ENCODE measurements around the gene PTPRM.

Gene PTPRM

DNA sequence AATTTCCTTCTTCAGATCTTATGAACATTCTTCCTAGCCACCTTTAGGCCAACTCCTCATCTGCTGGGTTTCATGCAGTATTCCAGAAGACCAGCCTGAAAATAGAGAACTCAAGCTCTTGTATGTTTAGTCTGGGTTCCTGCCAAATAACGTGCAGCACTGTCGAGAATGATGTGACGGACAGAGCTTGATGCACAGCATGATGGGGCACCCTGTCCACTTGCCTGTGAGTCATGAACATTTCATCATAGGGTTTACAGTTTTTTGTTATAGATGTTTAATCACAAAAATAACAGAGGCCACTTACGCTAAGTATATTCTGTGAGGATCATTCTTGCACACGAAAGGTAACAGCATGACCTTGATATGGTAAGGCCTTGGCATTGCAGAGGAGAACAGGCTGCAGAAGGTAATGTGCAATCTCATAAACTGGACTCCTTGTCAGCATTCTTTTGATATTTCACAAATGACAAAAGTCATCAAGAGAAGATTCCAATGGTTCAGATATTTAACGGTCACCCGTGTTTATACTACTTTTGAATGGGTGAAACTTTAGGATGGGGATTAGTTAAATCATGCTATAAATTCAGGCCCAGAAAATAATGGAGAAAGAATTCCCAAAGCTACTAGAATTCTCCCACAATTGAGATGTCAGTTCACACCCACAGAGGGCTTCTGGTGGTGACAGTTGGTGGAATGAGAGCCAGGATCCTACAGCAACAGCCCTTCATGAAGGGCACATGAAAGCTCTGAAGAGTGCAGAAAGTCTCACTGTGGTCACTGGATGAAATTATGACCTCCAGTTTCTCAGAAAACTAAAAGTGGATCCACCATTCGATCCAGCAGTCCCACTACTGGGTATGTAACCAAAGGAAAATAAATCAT is 646.0 kb downstream of the PTPRM start:
- DNase-seq, result no peak

DNA sequence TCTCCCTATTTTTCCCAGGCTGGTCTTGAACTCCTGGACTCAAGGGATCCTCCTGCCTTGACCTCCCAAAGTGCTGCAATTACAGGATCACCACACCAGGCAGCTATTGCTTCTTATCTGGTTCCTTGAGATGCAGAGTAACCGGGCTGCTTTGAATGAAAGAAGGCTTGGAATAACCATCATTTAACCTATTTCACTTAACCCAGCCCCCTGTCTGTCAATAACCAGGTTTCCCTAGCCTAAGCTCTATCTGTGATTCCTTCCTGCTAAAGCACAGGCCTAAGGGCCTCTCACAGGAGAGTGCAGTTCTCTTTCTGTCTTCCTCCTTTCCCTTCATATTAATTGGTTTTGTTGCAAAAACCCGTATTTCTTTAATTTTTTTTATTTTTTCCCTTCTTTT is 648.6 kb downstream of the PTPRM start:
- no peak for DNase-seq

DNA sequence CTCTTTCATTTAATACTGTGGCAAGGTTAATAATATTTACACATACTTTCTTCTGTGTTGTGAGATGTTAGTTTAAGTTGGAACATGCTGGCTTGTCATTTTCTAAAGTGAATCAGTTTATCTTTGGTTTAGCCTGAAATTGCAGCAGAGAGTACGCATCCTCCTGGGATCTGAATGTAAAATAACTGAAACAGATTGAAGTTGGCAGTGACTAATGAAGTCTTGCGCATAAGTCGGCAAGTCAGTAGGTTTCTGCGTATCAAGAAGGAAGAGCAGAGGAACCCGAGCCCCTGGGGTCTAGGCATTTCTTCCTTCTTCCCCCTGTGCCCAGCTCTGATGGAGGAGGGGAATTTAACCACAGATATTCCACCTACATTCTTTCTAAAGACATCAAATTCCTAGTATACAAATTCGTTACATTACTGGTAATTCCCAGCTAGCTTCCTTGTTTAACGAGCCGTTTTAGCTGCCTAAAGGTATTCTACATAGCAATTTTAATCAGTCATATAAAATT is 650.0 kb downstream of the PTPRM start:
- DNase-seq, result no peak

DNA sequence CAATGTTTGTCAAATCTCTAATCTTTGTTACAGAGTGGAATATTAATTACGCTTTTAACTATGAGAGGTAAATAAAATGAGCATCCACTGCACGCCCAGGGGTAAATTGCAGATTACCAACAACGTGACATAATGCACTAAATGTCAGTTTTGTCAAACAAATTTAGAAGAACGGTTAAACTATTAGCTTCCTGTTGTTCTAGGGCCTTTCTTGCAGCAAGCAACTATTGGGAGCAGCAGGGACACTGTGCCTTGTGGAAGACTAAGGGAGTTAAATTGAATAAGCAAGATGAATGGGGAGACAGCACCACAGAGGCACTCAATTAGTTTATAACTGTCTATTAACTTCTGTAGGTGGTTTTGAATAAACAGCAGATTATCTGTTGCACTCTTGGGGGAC is 651.1 kb downstream of the PTPRM start:
- DNase-seq, result no peak

DNA sequence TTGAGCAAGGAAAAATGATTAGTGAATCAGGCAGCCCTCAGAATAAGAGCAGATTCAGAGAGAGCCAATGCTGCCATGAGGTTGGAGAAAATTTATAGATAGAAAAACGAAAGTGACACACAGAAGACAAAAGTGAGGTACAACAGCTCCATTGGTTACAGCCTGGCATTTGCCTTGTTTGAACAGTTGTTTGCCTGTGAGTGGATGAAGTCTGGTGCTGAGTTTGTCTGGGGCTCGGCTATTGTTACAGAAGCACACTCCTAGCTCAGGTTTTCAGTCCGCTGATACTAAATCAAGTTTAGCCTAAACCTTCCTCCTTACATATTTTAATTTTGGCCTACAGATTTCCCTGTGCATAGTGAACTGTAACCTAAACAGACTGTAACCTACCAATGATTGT is 654.3 kb downstream of the PTPRM start:
- no peak for DNase-seq

DNA sequence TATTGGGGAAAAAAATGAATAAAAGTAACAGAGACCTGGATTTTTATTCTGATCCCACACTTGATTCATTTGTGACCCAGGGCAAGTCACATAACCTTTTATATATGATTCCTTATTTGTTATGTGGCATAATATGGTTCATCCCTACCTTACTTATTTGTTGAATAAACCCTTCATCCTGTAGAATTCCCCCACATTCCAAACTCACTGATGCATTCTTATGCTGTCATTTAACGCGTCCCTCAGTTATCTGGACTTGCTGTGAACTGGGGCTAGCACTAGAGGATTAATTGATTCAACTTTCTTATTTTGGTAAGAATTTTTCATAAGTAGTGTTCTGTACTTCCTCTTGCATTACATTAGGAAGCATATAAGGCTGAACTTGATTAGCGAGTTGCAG is 657.5 kb downstream of the PTPRM start:
- DNase-seq, result no peak

DNA sequence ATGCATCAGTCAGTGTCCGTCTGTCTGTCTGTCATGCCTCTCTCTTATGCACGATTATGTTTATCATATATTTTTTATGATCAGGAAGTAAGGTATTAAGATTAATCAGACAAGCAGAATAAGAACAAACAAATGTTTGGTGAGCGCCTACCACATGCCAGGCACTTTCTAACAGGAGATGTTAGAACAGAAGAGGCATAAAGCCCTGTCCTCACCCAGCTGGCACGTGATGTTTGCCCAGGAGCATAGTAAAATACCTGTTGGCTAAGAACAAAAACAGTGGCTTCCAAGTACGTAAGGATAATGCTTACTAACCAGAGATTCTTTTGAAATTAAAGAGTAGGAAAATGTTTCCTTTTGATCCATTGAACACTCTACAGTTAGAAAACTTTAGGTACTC is 661.9 kb downstream of the PTPRM start:
- DNase-seq, result no peak

DNA sequence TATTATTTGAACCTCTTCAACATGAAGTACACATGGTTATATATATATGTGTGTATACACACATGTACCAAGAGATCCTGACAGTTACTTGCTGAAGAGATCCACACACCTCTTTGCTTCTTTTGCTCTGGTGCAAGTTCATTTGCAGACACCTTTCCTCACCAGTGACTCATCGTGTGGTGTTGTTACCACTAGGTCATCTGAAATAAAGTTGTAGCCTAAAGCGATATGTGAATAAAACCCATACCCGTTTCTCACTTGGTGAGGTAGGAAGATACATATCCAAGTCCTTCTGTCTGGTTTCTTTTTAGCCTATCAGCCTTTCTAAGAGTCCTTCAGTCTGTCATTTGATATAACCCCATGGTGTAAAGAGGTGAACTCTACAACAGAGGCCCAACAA is 662.7 kb downstream of the PTPRM start:
- DNase-seq, result no peak

DNA sequence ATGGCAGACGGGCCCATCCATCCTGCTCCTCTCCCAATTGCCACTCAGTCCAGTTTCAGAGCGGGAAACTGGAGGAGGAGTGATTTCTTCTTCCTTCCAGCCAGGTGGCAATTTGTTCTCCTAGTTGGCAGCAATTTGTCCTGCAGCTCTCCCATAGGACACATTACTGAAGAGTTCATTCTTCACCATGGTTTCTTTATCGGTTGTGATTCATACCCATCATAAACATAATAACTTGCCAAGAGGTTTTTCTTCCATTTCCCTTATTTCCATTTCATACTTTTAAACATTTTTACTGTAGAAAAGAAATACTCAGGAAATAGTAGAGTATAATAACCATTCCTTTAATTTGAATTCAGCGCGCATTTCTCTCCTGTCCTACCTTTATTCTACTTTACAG is 664.2 kb downstream of the PTPRM start:
- DNase-seq, result no peak

DNA sequence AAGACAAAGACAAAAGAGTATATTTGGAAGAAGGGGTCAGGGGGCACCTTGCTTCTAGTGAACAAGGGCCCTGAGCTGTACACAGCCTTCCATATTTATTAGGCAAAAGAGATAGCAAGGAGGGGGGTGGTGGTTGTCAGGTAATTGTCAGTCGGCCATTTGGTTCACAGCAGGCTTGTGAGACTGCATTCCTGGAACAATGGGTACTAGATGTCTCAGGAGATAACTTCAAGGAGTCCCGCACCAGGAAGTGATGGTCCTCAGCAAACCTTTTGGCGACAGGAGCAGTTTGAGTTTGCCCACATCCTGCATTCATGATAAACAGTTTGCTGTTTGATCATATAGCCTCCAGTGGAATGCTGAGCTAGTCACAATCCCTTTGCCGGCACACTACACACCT is 665.7 kb downstream of the PTPRM start:
- DNase-seq, result no peak

DNA sequence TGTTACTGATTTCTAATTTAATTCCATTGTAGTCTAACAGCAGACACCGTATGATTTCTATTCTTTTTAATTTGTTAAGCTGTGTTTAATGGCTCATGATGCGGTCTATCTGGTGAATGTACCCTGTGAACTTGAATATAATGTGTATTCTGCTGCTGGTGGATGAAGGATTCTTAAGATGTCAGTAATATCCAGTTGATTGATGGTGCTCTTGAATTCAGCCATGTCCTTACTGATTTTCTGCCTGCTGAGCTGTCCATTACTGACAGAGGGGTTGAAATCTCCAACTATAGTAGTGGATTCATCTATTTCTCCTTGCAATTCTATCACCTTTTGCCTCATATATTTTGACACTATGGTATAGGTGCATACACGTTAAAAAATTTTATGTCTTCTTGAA is 668.8 kb downstream of the PTPRM start:
- DNase-seq, result no peak

DNA sequence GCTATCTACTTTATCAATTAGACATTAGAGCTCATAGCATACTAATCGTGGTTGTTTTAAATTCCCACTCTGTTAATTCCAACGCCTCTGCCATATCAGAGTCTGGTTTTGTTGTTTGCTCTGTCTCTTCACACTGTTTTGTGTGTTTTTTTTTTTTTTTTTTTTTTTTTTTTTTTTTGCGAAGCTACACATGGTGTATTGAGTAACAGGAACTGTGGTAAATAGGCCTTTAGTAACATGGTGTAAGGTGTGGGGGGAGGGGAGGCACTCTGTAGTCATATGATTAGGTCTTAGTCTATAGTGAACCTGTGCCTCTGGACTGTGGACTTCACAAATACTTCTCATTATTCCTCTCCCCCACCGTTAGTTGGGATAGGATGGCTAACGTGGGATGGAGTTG is 671.4 kb downstream of the PTPRM start:
- DNase-seq, result no peak

DNA sequence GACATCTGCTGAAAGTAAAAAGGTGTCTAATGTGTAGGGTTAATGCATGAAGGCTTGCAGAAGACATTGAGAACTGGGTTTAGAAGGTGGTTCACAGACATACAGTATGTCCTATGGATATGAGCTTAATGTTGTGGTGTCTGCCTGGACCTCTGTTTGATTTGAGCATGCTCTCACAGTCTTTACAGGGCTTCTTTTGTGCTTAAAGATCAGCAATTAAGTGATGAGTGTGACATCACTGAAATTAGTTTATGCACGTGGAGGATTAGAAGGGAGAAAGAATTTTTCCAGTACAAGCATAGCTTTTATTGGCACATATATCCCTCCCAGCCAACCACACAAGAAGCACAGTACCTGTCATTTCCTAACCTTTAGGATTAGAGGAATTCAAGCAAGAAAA is 674.6 kb downstream of the PTPRM start:
- no peak for DNase-seq

DNA sequence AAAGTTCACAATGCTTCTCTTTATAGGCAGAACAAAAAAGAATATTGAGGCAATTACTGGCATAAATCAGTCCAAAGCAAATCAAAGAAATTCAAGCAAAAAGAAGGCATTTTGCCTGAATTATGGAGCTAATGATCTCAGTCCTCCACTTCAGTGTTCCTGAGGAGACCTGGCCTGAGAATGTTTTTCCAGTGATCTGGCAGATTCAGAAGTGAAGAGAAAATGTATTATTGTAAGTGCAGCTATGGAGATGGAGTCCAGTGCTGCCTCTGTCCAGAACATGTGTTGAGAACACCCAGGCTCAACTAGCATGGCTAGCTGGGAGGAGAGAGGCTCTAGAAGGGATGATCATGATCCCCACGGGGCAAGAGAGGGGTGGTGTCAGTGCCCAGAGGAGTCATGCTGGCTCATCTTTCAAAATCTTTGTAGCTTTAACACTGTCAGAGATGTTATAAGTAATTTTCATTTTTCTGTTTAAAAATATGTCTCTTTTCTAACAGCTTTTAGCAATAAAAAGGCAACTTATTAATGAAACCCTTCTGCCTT is 675.1 kb downstream of the PTPRM start:
- no peak for DNase-seq

DNA sequence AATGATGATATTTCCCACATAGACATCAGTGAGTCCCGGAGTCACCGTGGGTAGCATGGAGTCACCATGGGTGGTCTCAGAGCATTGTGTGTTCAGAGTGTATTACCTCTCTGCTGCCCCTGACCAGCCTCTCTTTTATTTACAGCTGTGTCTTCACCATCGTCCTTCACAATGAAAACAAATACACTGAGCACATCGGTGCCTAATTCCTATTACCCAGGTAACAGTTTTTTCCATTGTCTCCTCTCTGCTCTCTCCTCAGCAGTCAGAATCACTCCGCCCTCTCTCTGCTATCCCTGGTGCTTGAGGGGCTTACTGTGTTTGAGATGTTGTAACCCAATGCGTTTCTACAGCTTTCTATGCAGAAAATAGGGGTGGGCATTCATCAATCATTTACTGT is 680.6 kb downstream of the PTPRM start:
- no peak for DNase-seq

DNA sequence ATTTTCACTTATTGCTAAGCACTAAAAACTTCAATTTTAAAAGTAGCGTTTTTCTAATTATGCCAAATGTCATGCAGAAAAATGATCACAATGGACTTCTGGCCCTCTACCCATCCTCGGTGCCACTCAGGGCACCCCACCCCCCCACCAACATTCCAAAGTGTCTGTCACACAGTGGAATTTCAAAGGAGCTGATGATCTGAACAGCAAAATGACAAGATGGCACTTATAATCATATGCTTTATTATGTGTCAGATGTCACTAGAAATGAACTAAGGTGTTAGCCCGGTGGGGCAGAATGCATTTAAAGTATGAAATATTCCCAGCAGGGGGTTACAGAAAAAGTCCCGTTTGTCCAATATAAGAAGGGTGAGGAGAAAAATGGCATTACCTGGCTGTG is 681.5 kb downstream of the PTPRM start:
- no peak for DNase-seq

DNA sequence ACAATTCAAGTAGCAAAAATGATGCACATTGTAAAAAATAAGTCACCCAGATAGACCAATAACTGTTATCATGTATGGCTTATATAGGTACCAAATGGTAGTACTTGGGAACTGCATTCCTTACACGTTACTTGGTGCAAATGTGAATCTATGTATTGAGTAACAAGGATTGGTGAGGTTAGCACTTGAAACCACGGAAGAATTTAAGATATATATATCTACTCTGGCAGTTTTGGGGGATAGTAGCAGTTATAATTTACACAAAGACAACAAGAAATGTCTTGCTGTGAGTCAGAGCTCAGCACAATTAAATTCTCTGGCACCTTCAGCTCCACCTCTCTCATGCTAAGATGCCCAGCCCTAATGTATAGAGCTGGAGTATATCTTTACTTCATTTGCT is 682.7 kb downstream of the PTPRM start:
- DNase-seq, result no peak

DNA sequence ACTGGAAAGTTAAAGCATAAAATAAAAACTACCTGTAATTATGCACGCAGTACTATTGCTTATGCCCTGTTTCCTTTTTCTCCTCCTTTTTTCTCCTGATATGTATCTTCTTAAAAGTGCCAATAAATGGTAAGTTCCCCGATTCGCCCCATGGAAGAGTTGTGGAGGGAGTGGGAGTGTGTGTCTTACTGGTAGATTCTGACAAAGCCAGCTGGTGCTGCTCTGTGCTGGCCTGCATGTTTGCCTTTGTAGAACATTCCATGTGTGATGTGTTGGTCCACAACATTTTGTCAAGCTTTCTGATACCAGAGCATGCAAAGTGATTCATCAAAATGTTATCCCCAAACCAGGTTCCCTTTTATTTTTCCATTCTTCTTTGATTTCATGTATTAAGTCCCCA is 685.3 kb downstream of the PTPRM start:
- DNase-seq, result no peak

DNA sequence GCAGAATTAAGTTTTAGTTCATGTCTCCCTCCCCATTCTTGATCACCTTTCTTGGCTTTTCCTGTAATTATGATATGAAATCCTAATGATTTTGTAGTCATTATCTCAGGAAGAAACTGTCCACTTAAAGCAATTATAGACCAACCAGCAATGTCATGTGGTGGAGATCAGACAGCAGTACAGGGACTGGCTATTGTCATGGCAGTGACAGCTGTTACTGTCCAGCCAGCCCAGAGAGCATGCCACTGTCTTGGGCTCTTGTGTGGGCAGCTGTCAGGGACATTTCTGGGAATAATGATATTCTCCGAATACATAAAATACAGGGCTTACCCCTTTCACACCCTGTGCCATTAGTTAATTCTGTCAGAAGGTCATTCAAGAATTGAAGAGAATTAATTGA is 686.8 kb downstream of the PTPRM start:
- no peak for DNase-seq

DNA sequence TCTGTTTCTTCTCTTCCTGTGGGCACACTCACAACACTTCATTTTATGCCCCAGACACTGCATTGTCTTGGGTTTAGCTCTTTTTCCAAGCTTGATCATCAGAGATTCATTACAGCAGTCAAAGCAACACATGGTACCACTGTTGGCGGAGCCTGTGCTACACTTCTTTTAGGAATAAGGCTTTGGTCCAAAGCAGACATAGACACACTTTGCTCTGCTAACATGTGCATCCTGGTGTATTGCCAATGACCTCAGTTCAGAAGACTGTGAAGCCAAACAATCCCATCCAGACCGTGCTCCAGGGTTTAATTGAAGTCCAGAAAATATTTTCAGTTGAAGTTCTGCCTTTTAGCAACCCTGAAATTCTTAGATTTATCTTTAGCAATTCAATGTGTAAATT is 687.5 kb downstream of the PTPRM start:
- DNase-seq, result no peak

DNA sequence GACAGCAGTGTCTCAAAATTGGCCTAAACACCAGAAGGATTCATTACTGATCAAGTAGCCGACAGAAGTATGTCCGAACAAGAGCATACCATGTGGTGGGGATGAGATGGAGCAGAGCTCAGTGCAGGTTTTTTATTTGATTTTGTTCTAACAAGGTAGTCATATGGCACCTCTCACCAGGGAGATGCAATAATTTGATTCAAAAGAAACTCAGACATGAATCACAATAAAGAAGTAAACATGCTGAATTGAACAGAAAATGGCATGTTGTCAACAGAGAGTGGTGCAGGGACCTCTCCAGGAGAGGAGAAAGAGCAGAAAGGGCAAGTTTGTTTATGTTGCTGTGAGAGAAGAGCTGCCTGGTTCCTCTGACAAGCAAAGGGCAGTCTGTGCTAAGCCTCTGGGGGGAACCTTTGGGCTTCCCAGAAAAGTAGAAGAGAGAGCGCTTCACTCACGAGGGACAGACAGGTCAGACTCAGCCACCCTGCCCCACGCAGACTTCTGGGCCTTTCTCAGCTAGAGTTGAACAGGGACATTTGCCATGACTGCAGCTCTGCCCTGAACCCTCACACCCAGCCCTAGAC is 690.8 kb downstream of the PTPRM start:
- no peak for DNase-seq

DNA sequence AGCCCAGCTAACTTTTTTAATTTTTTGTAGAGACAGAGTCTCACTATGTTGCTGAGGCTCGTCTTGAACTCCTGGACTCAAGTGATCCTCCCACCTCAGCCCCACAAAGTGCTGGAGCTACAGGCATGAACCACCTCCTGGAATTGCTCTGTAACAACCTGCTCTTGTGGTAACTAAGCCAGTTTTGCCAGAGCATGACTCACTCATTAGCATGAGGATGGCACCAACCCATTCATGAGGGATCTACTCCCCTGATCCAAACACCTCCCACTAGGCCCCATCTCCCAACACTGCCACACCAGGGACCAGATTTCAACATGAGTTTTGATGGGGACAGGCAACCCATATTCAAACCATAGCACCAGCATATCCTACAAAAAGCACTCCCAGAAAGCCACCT is 693.2 kb downstream of the PTPRM start:
- DNase-seq, result no peak

DNA sequence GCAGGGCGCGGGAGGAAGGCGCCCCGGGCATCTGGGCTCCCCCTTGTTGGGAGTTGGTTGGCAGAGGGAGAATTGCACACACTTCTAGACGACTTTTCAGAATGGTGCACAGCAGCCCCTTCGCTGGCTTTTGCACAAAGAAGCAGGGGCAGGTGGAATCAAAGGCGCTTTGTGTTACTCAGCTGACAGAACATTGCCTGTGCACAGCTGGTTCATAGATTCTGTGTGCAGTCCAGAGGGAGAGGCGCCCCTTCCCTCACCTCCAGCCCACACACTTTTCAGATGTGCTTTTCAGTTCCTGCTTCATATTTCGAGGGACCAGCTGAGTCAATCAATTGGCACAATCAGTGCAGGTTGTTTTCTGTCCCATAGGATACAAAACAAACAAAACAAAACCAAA is 693.7 kb downstream of the PTPRM start:
- DNase-seq, result no peak

DNA sequence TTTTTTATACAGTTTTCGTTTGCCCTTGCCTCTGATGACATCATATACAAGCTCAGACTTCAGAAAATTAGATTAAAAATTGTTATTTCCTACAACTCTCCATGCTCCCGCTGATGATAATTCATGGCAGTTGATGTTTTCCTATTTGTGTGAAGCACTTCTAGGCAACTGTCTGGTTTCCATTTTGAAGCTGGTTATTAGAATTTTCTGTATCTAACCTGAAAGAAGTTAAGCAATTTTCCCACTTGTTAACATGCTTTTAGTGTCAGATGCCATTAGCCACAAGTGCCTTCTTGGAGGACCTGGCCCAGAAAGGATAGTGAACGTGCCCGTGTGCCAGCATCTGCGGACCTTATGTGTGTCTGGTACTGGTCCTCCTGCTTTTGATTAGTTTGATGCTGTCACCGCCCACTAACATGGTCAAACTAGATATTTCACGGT is 694.6 kb downstream of the PTPRM start:
- DNase-seq, result no peak

All from stimulated activated CD4-positive, alpha-beta T cell treated with anti-CD3 and anti-CD28 coated beads, Interleukin-2, amount 100 ng/mL, for 48 hours (primary cell).